ENCODE results near the gene STARD4.

GRCh38 chr5:111480346-111480745 lies 32.0 kb downstream of the STARD4 start:
- TF ChIP-seq CTCF (IDR thresholded peaks at IDR 0.05) (no peak), POLR2A (IDR thresholded peaks at IDR 0.05) (no peak)

Measured in testis (tissue), 2 donors.